Measurements from ENCODE around the gene DTX1. TPM values are rescaled to one million over a fixed set of nuclear protein-coding genes. Genes with fewer than 3 reads are reported as not detected.

The DTX1 gene
- total and polyA plus RNA-seq, 2 donors (not counting 1 experiment from before 2014, with no cell fraction given), result 47.0 to 49.5 TPM

DNA sequence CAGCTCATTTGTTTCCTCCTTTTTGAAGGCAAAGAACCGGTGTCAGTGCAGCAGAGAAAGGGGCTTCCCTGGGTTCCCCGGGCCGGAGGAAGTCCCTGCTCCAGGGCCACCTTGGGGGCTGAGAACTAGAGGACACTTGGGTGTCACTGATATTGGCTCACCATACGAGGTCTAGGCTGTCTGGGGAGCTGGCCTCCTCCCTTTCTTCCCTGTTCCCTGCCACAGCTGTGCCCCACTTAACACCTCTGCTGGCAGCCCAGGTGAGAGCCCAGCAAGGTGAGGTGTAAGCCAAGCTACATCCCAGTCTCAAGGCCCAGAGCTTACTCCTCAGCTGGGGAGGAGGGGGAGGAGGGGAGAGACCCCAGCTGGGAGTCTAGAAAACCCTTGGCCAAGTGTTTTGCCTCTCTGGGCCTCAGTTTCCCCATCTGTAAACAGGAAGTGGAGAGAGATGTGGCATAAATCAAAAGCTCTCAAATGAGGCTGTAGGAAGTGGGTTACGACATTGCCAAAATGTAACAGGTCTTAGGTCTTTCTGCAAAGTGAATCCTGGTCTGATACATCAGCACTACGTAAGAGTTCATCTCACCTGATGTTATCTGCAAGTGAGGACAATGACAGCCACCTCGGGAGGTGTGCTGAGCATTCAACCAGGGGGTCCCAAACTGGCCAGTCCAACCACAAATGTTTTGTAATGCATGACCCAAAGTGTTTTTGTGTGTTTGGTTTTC is 53.5 kb downstream of the DTX1 start:
- Histone ChIP-seq H3K9ac (ENCODE audit: low read length) (no peak overlapping the region), H3K9me3 (ENCODE audit: control extremely low read depth in 1 of 3, control insufficient read depth in 2 of 3, insufficient read depth in 1 of 3, low read length in 2 of 3) (no peaks in the 10 kb centered on the region), H3K79me2 (ENCODE audit: control insufficient read depth, insufficient read depth, low read length) (no peaks in the 10 kb centered on the region), H3K4me1 (ENCODE audit: control insufficient read depth in 2 of 2, insufficient read depth in 2 of 2, low read length in 2 of 2) (no peaks in the 10 kb centered on the region), H4K20me1 (ENCODE audit: control insufficient read depth, insufficient read depth, low read length, poor library complexity, severe bottlenecking) (no peaks in the 10 kb centered on the region), H3K36me3 (replicated peaks in 1 of 2; ENCODE audit: control extremely low read depth in 1 of 2, control insufficient read depth in 1 of 2, extremely low read depth in 1 of 2, insufficient read depth in 2 of 2, low read length in 1 of 2) (no peaks in the 10 kb centered on the region), H3K27me3 (replicated peaks in 1 of 4; ENCODE audit: control extremely low read depth in 1 of 4, control insufficient read depth in 3 of 4, insufficient read depth in 4 of 4, low read length in 3 of 4) (no peaks in the 10 kb centered on the region), H2AFZ (ENCODE audit: insufficient read depth, low read depth, low read length, poor library complexity, severe bottlenecking) (no peak overlapping the region), H3K4me3 (ENCODE audit: control extremely low read depth in 1 of 5, extremely low read depth in 1 of 5, insufficient read depth in 1 of 5, low read depth in 2 of 5, low read length in 4 of 5) (no peak overlapping the region), H3K27ac (ENCODE audit: low read length in 2 of 2) (no peak overlapping the region), H3K4me2 (replicated peaks; ENCODE audit: low read depth, low read length, poor library complexity, severe bottlenecking) (no peak overlapping the region)
- peaks cover 3% of the 10 kb centered on the region for H3K27me3 Mint-ChIP-seq
- ATAC-seq (ENCODE audit: low read depth) (no peak), DNase-seq (no peak)
- CTCF ChIA-PET, result interaction anchor here (1.4 to 1.5 kb wide), 3 partner anchors 9 to 64 kb away, joined by 4 to 10 read pairs (median 6); no protein-coding TSS in a partner anchor
- POLR2A ChIA-PET, result no interaction called here
- 60% methylated on average over 7 of the region's 7 CpGs for WGBS (ENCODE audit: insufficient coverage)
- TF ChIP-seq, protein P1, sequence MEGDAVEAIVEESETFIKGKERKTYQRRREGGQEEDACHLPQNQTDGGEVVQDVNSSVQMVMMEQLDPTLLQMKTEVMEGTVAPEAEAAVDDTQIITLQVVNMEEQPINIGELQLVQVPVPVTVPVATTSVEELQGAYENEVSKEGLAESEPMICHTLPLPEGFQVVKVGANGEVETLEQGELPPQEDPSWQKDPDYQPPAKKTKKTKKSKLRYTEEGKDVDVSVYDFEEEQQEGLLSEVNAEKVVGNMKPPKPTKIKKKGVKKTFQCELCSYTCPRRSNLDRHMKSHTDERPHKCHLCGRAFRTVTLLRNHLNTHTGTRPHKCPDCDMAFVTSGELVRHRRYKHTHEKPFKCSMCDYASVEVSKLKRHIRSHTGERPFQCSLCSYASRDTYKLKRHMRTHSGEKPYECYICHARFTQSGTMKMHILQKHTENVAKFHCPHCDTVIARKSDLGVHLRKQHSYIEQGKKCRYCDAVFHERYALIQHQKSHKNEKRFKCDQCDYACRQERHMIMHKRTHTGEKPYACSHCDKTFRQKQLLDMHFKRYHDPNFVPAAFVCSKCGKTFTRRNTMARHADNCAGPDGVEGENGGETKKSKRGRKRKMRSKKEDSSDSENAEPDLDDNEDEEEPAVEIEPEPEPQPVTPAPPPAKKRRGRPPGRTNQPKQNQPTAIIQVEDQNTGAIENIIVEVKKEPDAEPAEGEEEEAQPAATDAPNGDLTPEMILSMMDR (IDR thresholded peaks at IDR 0.05), result no peak
- TF ChIP-seq EZH2 (IDR thresholded peaks at IDR 0.05; ENCODE audit: borderline replicate concordance, insufficient read depth, low read depth, low read length, poor library complexity, severe bottlenecking), result no peak
- no peaks in the 10 kb centered on the region for H3K9me3 Mint-ChIP-seq (ENCODE audit: insufficient read depth)
- peaks cover under 1% of the 10 kb centered on the region for H3K4me1 Mint-ChIP-seq
- H3K4me3 Mint-ChIP-seq, result no peak overlapping the region
- no peak overlapping the region for H3K27ac Mint-ChIP-seq
- intact Hi-C loops (cut with micrococcal nuclease), result no loop called here

DNA sequence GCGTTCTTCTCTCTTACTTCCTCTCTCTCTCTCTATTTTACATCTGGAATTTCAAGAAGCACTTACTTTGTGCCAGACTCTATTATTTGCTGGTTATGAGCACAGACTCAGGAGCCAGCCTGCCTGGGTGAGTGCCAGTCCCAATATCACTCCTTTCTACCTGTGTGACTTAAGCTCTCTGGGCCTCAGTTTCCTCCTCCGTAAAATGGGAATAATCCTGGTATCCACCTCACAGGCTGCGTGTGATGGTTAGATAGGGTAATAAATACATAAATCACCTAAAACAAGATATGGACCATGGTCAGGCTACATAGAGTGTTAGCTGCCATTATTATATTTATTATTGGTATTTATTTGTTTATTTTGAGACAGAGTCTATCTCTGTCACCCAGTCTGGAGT is 54.7 kb downstream of the DTX1 start:
- Mint-ChIP-seq H3K27me3 (peaks cover 3% of the 10 kb centered on the region), H3K4me1 (no peaks in the 10 kb centered on the region), H3K27ac (no peak overlapping the region), H3K9me3 (ENCODE audit: insufficient read depth) (no peaks in the 10 kb centered on the region), H3K4me3 (no peak overlapping the region)
- intact Hi-C loops (cut with micrococcal nuclease), result no loop called here
- ChIA-PET CTCF (interaction anchor here (0.6 to 1.5 kb wide), 2 partner anchors 63 to 134 kb away, joined by 3 to 10 read pairs; no protein-coding TSS in a partner anchor), POLR2A (no interaction called here)
- H4K20me1 ChIP-seq (ENCODE audit: control insufficient read depth, insufficient read depth, low read length, poor library complexity, severe bottlenecking), result no peaks in the 10 kb centered on the region
- H3K4me2 ChIP-seq (replicated peaks; ENCODE audit: low read depth, low read length, poor library complexity, severe bottlenecking), result no peak overlapping the region
- no peak overlapping the region for H3K9ac ChIP-seq (ENCODE audit: low read length)
- no CpG with 5 or more reads among the region's 3 CpGs for WGBS (ENCODE audit: insufficient coverage)
- no peaks in the 10 kb centered on the region for H3K27me3 ChIP-seq (replicated peaks in 1 of 4; ENCODE audit: control extremely low read depth in 1 of 4, control insufficient read depth in 3 of 4, insufficient read depth in 4 of 4, low read length in 3 of 4)
- no peak overlapping the region for H2AFZ ChIP-seq (ENCODE audit: insufficient read depth, low read depth, low read length, poor library complexity, severe bottlenecking)
- no peak overlapping the region for H3K27ac ChIP-seq (ENCODE audit: low read length in 2 of 2)
- H3K79me2 ChIP-seq (ENCODE audit: control insufficient read depth, insufficient read depth, low read length), result no peaks in the 10 kb centered on the region
- H3K4me3 ChIP-seq (ENCODE audit: control extremely low read depth in 1 of 5, extremely low read depth in 1 of 5, insufficient read depth in 1 of 5, low read depth in 2 of 5, low read length in 4 of 5), result no peak overlapping the region
- H3K9me3 ChIP-seq (ENCODE audit: control extremely low read depth in 1 of 3, control insufficient read depth in 2 of 3, insufficient read depth in 1 of 3, low read length in 2 of 3), result no peaks in the 10 kb centered on the region
- no peaks in the 10 kb centered on the region for H3K36me3 ChIP-seq (replicated peaks in 1 of 2; ENCODE audit: control extremely low read depth in 1 of 2, control insufficient read depth in 1 of 2, extremely low read depth in 1 of 2, insufficient read depth in 2 of 2, low read length in 1 of 2)
- no peaks in the 10 kb centered on the region for H3K4me1 ChIP-seq (ENCODE audit: control insufficient read depth in 2 of 2, insufficient read depth in 2 of 2, low read length in 2 of 2)
- ATAC-seq (ENCODE audit: low read depth) (no peak), DNase-seq (no peak)
- TF ChIP-seq, protein P1 (IDR thresholded peaks at IDR 0.05), result no peak
- TF ChIP-seq EZH2 (IDR thresholded peaks at IDR 0.05; ENCODE audit: borderline replicate concordance, insufficient read depth, low read depth, low read length, poor library complexity, severe bottlenecking), result no peak
